Prostate gland (tissue), 2 donors: Measurements from ENCODE around the gene GDF7. TPM values are rescaled to one million over a fixed set of nuclear protein-coding genes. Genes with fewer than 3 reads are reported as not detected.

Experiments
- DNase-seq: peaks from one replicate; pipeline ENCODE4 v3.0.0-alpha.2; 2019; ENCODE audit warnings: low spot score
- H3K27ac ChIP-seq, 2 donors: fragments of 200-600 bp; sonication (generic); 2 replicates each; pipeline ENCODE4 v1.5.1; 2017 to 2019
- H3K27me3 ChIP-seq: fragments of 200-600 bp; sonication (generic); replicated peaks from 2 replicates; pipeline ENCODE4 v1.5.1; 2019; ENCODE audit not compliant: insufficient read depth
- H3K36me3 ChIP-seq, 2 donors: fragments of 200-600 bp; sonication (generic); 1 replicate in 1 of 2; 2 replicates in 1 of 2; pipeline versions ENCODE4 v1.5.1 to v1.8.1; 2017 to 2019
- H3K4me1 ChIP-seq: fragments of 200-600 bp; sonication (generic); replicated peaks from 2 replicates; pipeline ENCODE4 v1.5.1; 2019
- H3K4me3 ChIP-seq, 2 donors: fragments of 200-600 bp; sonication (generic); 2 replicates each; pipeline ENCODE4 v1.5.1; 2017 to 2019
- H3K9me3 ChIP-seq: fragments of 200-600 bp; sonication (generic); 2 replicates; pipeline ENCODE4 v1.5.1; 2017
- POLR2A ChIP-seq: fragments of 450-650 bp; IDR thresholded peaks from one replicate; pipeline ENCODE4 v1.6.1; 2016; ENCODE audit warnings: antibody characterized with exemption, mild to moderate bottlenecking
- POLR2AphosphoS5 ChIP-seq: sonication (generic); formaldehyde crosslinking; IDR thresholded peaks from one replicate; pipeline ENCODE4 v1.6.1; 2017; ENCODE audit warnings: antibody characterized with exemption
- WGBS: methylation state at CpG from one replicate; pipeline ENCODE4 v1.1.5; 2018; 5-methylcytosine and 5-hydroxymethylcytosine counted together
- intact Hi-C: fragments of 100-400 bp; cut with DNase I; formaldehyde crosslinking; loops from one replicate; pipeline ENCODE4 v1.14.2; 2022
- total RNA-seq, 2 donors: library from RNA; depleted of rRNA; stranded (reverse); fragments of >200 nt; gene quantifications; one replicate each; pipeline ENCODE4 v1.1.0, GENCODE V29; 2016
- TF ChIP-seq, protein P1 (sequence below), 4 experiments: fragments of 200-600 bp in 2 of 4; fragments of 450-650 bp in 2 of 4; sonication (generic) in 2 of 4; IDR thresholded peaks; 1 replicate in 3 of 4; 2 replicates in 1 of 4; pipeline ENCODE4 v1.5.1; 2016 to 2019; ENCODE audit warnings: antibody characterized with exemption in 4 of 4, mild to moderate bottlenecking in 2 of 4, moderate library complexity in 2 of 4

GDF7 gene
- total RNA-seq, 2 donors from 2014 or later, result 3.3 to 7.0 TPM

GRCh38 chr2:20666005-20666303 lies 990 bp upstream of the GDF7 start:
- 3% methylated on average over 34 of the region's 34 CpGs for WGBS
- TF ChIP-seq POLR2A (no peak), POLR2AphosphoS5 (no peak)
- TF ChIP-seq, protein P1, sequence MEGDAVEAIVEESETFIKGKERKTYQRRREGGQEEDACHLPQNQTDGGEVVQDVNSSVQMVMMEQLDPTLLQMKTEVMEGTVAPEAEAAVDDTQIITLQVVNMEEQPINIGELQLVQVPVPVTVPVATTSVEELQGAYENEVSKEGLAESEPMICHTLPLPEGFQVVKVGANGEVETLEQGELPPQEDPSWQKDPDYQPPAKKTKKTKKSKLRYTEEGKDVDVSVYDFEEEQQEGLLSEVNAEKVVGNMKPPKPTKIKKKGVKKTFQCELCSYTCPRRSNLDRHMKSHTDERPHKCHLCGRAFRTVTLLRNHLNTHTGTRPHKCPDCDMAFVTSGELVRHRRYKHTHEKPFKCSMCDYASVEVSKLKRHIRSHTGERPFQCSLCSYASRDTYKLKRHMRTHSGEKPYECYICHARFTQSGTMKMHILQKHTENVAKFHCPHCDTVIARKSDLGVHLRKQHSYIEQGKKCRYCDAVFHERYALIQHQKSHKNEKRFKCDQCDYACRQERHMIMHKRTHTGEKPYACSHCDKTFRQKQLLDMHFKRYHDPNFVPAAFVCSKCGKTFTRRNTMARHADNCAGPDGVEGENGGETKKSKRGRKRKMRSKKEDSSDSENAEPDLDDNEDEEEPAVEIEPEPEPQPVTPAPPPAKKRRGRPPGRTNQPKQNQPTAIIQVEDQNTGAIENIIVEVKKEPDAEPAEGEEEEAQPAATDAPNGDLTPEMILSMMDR (IDR thresholded peaks at IDR 0.05), result no peak
- Histone ChIP-seq H3K27ac (peak overlapping the region; percentile 65 to 71), H3K4me3 (peak overlapping the region; percentile 41 to 45), H3K9me3 (no peaks in the 10 kb centered on the region), H3K36me3 (no peaks in the 10 kb centered on the region), H3K4me1 (peaks cover 5% of the 10 kb centered on the region), H3K27me3 (peaks cover 10% of the 10 kb centered on the region)
- intact Hi-C loops, result no loop called here
- DNase-seq, result no peak

DNA sequence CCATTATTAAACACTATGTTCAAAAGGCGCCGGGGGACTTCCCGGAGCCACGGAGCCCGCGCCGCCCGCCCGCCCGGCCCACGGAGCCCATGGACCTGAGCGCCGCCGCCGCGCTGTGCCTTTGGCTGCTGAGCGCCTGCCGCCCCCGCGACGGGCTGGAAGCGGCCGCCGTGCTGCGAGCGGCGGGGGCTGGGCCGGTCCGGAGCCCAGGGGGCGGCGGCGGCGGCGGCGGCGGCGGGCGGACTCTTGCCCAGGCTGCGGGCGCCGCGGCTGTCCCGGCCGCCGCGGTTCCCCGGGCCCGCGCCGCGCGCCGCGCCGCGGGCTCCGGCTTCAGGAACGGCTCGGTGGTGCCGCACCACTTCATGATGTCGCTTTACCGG lies 197 bp downstream of the GDF7 start:
- WGBS, result under 1% methylated on average over 51 of the region's 62 CpGs
- TF ChIP-seq, protein P1 (IDR thresholded peaks at IDR 0.05), result peak in 1 of 4 experiments; percentile 2
- no peak for TF ChIP-seq POLR2AphosphoS5
- TF ChIP-seq POLR2A, result no peak
- intact Hi-C loops, result no loop called here
- Histone ChIP-seq H3K36me3 (no peaks in the 10 kb centered on the region), H3K4me3 (peak overlapping the region; percentile 41 to 45), H3K9me3 (no peaks in the 10 kb centered on the region), H3K27ac (peak overlapping the region; percentile 65 to 71), H3K4me1 (peaks cover 5% of the 10 kb centered on the region), H3K27me3 (peaks cover 10% of the 10 kb centered on the region)
- no peak for DNase-seq

GRCh38 chr2:20667531-20668401 lies 822 bp downstream of the GDF7 start:
- Histone ChIP-seq H3K4me3 (peak overlapping the region; percentile 41 to 45), H3K4me1 (peaks cover 5% of the 10 kb centered on the region), H3K27ac (peak overlapping the region; percentile 55 to 66), H3K27me3 (peaks cover 10% of the 10 kb centered on the region), H3K36me3 (no peaks in the 10 kb centered on the region), H3K9me3 (no peaks in the 10 kb centered on the region)
- intact Hi-C loops, result no loop called here
- no peak for DNase-seq
- TF ChIP-seq, protein P1 (IDR thresholded peaks at IDR 0.05), result no peak
- TF ChIP-seq POLR2AphosphoS5 (no peak), POLR2A (no peak)
- 41% methylated on average over 16 of the region's 39 CpGs for WGBS

DNA sequence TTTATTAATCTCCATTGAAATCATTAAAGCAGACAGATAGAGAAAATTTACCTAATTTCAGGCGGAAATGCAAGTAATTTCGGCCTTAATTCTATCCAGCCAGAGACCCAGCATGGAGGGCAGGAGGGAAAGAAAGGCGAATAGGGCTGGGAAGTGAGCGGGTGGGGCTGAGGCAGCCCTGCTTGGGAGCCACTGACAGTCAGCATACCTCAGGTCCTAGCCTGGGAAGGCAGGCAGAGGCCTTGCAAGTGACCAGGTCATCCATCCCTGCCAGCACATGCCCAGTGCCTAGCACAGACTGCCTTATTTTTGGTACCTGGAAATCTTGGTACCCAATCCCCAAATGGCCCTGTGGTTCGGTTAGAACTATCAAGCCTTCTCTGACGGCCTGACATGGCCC lies 1.5 kb downstream of the GDF7 start:
- Histone ChIP-seq H3K27ac (no peak overlapping the region), H3K4me1 (peaks cover 5% of the 10 kb centered on the region), H3K27me3 (peaks cover 10% of the 10 kb centered on the region), H3K9me3 (no peaks in the 10 kb centered on the region), H3K4me3 (no peak overlapping the region), H3K36me3 (no peaks in the 10 kb centered on the region)
- WGBS, result 69% methylated on average over 6 of the region's 6 CpGs
- TF ChIP-seq POLR2A (no peak), POLR2AphosphoS5 (no peak)
- TF ChIP-seq, protein P1 (IDR thresholded peaks at IDR 0.05), result no peak
- intact Hi-C loops, result no loop called here
- DNase-seq, result no peak

- no peak overlapping the region for H3K27ac ChIP-seq
- no peak overlapping the region for H3K4me3 ChIP-seq
- TF ChIP-seq POLR2A (no peak), POLR2AphosphoS5 (no peak)
- TF ChIP-seq, protein P1 (IDR thresholded peaks at IDR 0.05), result no peak
- H3K27me3 ChIP-seq, result peaks cover 10% of the 10 kb centered on the region
- no peaks in the 10 kb centered on the region for H3K36me3 ChIP-seq
- intact Hi-C loops, result no loop called here
- H3K9me3 ChIP-seq, result no peaks in the 10 kb centered on the region
- DNase-seq, result no peak
- 86% methylated on average over 7 of the region's 8 CpGs for WGBS
- peaks cover 5% of the 10 kb centered on the region for H3K4me1 ChIP-seq
Measured at GRCh38 chr2:20668871-20669475, 2.0 kb downstream of the GDF7 start.
